Measurements from ENCODE around the gene GAP43.
A peak's percentile ranks its signal among the peaks of the same experiment; 100 is the strongest.

Gene GAP43

DNA sequence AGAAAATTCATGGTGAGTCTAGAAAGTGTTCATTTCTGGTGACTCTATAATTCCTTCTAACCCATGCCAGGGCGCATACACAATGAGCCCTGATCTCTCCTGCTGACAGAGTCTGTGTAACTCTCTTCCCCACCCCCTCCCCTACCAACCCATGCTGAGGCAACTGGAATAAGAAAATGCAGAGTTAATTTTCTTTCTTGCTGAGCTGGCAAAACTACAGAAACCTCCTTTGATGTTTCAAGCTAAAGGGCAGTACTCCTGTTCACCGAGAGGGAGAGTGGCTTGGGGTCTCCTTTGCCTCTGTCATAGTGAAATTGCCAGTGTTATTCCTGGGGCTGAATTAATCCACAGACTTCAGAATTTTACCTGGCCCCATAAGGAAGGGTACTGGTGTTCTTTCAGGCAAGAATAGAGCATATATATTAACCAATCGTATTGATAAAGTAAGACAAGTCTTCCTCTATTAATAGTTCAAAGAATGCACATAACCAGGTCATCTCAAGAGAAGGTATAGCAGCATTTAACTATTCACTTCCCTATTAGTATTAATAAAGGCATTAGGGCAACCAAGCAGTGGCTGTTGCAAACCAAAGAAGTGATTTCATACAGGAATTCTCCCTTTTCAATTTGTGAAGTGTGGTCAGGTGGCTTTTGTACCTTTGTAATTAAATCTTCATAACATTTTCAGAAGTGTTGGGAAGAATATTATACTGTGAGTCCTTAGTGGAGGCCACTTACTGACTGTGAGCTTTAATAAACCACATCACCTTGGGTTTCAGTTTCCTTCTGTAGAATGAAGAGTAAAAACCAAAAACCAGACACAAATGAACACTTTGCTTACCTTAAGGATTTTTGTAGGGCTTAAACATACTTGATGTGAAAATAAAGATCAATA is 4.1 kb downstream of the GAP43 start:
- DNase-seq: no peak

DNA sequence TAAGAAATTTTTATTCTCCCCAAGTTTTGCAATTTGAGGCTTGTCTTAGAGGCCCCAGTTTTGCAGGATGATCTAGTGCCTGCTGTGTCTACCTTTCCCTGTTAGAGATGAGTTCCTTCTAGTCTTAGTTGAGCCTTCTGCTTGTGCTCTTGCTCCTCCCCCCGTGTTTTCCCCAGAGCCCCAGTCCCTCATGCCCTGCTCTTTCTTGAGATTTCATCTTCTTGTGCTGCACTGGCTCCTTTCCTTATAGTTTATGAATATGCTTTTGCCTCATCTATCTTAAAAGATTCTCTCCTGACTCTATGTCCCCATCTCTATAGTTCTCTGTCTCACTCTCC is 4.7 kb downstream of the GAP43 start:
- no peak for DNase-seq

- DNase-seq: no peak
Measured at GRCh38 chr3:115630850-115631249, 7.5 kb downstream of the GAP43 start.

DNA sequence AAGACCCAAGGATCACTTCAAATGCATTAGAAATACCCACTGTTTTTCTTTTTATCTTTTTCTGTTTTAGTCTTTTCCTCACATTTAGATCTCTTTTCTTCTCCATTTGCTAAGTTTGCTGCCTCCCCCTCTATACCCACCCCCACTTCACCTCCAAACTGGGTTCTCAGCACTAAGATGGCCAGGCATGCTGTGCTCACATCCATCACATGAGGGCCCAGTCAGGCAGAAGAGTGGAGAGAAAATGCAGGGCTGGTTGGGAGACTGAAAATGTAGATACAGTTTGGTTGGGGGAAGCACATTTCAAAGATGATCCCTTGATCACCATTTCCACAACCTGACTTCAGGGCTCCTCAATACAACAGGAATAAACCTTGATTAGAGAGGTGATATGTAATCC is 8.7 kb downstream of the GAP43 start:
- no peak for DNase-seq

DNA sequence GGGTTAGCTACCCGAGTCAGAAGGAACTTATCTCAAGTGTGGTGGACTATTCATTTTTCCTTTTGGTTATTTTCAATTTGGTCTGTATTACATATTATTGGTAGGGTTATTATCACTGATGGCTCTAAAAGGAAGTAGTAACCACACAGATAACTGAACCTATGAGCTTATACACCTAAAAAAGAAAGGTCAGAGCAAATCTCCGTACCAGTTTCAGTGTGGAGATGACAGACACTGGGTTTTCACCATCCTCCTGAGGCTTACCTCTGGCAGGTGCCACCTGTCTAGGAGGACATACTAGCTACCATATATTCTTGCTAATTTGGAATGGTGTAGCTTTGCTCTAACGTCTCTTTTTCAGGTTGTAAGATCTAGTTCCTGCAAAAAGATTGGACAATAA is 10.2 kb downstream of the GAP43 start:
- no peak for DNase-seq

- DNase-seq: no peak
Measured at GRCh38 chr3:115634052-115634451, 10.7 kb downstream of the GAP43 start.

DNA sequence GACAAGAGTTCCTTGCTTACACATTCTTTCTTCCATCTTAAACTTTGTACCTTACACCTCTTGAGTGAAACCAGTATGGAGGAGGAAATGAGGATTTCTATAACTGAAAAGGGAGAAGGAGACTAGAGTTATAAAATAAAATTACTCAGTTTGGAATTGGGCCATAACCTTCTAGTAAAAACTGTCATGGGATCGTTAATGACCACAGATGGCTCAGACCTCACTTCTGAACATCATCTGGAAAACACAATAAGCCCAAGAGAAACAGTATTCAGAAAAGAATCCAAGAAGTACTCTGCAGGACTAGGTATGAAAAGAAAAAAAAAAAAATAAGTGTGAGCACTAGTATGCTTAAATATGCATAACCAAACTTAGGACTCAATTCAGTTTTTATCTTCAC is 12.1 kb downstream of the GAP43 start:
- DNase-seq: no peak

GRCh38 chr3:115638241-115638640 is 14.9 kb downstream of the GAP43 start:
- no peak for DNase-seq

- DNase-seq: no peak
Measured at GRCh38 chr3:115638991-115639390, 15.7 kb downstream of the GAP43 start.

DNA sequence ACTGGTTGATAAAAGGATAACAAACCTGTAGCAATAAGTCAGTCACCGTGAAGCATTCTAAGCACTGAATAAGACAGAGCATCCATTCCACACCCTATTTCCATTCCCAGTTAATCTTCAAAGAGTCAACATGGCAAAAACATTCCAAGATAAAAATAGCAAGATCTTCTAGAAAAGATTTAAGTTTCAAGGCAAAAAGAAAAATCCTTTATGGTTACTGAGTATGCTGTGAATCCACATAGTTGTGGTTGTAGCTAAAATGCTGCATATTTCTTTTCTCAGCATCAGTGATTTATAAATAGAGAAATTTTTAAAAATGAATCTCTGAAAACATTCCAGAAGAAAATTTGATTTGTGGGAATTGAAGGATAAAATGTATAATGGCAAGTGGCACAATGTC is 21.1 kb downstream of the GAP43 start:
- no peak for DNase-seq

GRCh38 chr3:115646027-115646690 is 22.8 kb downstream of the GAP43 start:
- no peak for DNase-seq

GRCh38 chr3:115648559-115648958 is 25.2 kb downstream of the GAP43 start:
- no peak for DNase-seq

- DNase-seq: peak in 1 of 2 donors; percentile 35
Measured at GRCh38 chr3:115651087-115651486, 27.8 kb downstream of the GAP43 start.

DNA sequence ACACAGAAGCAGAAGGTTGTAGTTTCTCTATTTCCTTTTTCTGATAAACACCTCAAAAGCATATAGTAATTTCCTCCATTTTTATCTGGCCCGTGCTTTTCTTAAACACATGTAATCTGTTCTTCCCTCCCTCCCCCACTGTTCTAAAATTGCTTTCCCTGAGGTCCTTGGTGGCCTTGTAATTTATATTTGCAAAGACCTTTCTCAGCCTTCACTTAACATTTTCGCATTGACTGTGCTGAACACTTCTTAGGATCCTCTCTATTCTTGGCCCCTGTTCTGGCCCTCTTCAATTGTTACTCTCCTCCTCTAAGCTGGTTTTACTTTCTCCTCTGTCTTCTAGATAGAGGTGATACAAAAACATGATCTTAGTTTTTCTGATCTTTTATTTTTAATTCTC is 28.3 kb downstream of the GAP43 start:
- DNase-seq: no peak

DNA sequence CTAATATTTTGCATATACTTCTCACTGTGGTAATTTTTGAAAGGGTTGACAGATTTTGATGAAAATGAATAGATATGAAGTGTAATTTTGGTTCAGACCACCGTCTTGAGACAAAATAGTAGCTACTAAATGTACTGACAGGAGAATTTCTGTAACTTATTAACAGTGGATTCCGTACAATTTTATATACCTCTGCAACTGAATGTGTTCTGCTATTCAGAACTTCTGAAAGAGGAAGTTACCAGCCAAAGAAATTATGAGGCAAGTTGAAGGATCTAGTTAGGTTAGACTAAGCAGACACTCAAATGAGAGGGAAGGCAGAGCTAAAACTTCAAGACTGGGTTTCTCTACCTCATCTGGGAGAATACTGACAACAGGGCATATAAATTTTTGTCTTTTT is 29.4 kb downstream of the GAP43 start:
- peak; percentile 27 to 34 for DNase-seq

DNA sequence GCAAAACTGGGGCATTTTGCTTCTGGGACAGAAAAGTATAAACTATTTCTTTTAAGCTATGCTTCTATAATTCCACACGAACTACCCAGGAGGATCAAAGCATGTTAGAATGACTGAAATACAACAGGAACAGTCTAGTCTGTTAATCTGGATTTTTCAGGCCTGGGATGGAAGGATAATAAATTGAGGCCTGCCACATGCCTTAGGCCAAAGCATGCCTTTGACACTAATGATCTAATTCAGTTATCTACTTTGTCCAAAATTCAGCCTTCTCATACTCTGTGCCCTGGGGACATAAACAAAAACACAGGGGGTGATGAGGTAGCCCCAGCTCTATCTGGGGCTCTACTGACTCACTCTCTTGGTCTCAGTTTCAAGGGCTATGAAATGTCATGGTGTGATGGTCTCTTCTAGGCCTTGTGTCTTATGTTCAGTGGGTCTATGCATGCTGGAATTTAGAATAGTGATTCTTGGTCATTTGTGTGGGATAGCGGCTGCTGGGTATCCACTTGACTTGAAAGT is 32.5 kb downstream of the GAP43 start:
- DNase-seq: no peak

GRCh38 chr3:115657168-115657567 is 33.9 kb downstream of the GAP43 start:
- no peak for DNase-seq

DNA sequence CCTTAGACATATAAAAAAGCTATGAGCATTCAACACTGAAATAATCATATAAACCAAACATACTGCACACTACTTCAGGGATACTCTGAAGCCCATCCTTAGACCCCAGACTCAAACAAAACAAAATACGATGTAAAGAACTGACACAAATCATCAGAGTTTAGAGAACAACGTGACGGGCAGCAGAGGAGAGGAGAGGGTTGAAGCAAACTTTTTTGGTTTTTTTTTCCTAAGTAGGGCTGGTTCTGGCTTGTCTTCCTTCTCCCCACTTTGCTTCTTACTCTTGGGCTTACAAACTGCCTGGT is 34.7 kb downstream of the GAP43 start:
- DNase-seq: no peak

GRCh38 chr3:115658337-115659181 is 35.2 kb downstream of the GAP43 start:
- DNase-seq: peak; percentile 62 to 80

DNA sequence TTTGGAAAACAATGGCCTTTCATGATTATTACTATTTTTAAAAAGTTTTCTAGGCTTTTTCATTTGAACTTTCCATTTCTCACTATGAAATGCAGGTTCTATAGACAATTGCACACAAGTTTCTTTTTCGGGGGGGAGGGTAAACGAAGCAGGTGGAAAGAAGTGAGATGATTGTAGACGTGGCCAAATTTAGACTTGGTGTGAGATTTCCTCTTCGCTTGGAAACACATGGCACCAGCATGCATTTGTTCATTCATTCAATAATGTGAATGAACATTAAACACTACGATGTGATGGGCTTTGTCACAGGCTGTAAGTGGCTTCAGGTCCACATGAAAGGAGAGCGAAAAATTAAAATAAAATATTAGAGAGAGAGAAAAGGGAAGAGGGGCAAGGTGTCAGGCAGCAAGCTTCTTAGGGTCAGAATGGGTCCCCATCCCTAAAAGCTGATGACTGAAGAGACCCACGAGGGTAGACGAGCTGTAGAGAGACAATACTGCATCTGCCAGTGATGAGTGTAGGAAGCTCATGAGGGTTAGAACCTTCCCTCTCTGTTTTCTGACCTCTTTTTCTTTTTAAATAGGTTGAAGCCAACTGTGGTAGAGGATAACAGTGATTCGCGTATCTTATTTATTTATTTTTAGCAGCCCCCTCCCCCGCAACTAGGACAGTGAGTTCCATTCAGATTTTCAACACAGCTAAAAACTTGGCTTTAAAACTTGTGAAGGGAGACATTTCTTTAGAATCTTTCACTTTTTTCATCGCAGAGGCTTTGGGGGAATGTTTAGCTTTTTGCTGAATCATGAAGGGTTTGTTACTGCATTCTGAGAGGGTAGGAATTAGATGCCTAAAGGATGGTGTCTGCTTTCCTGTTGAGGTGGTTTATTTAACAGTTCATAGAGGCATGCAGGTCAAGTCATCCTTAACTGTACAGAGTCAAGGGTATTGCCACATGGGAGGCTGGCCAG is 36.2 kb downstream of the GAP43 start:
- no peak for DNase-seq

DNA sequence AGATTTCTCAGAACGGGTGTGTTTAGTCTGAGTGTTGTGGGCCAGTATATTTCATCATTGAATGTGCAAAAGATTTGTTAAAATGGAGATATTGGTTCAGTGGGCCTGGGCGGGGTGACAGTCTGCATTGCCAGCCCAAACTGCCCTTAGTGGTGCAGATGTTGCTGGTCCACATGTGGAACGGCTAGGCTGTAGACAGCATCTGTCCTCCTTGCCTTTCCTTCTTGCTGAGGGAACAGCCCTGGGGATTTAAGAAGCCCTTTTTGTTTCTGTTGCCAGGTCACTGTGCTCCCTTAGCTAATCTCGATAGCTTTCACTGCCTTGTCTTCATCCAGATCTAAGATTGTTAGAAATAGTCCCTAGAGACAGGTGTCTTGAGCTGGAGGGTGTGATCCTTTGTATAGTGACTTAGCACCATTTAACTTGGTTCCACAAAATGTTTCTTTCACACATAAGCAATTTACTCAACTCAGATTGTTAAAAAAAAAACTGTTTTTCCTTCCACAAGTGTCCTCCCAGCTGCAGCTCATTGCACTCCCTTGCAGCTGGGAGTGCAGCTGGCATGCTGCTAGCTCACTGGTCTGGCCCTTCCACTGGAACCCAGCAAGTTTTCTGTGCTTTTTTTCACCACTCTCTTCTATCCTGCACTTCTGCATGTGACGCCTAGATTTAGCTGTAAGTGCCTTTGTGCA is 37.5 kb downstream of the GAP43 start:
- DNase-seq: no peak

DNA sequence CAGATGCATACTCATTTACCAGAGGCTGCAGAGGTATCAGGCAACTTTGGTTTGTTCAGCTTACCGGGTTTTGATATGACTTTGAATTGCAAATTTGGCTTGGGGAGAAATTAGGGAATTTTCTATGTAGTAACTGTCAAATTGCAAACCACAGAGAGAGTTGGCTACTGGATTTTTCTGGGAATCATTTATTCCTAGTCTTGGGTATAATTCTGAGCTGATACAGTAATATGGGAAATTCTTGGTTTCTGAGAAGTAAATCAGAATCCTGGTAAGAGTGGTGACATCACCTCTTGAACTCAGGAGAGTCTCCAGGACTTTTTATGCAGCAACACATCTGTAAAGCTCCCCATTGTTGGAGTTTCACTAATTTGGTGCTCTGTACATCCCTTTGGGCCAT is 39.0 kb downstream of the GAP43 start:
- peak in 1 of 2 donors; percentile 78 for DNase-seq

Measured in inflammatory macrophage treated with lipopolysaccharide for 1 hour (primary cell).